GM18868 (cell line): Measurements from ENCODE around the gene CR1L.
"Not testable (repeated sequence)": the region's sequence is repeated elsewhere in the genome, so short reads cannot be mapped to it uniquely, and the experiment has no call there.

ENCODE experiments used
- ATAC-seq: cut with Tn5 transposase; IDR thresholded peaks from one replicate; pipeline ENCODE4 v1.9.1; 2021; ENCODE audit warnings: mild to moderate bottlenecking, moderate library complexity; ENCODE audit not compliant: unreplicated experiment

Gene CR1L

GRCh38 chr1:207644852-207645634 is at the start of gene CR1L:
CR1L (plus strand) TSS chr1:207645133; CDS start chr1:207645234, 101 bp downstream.
- ATAC-seq = peak; percentile 91

GRCh38 chr1:207603777-207604176 is 41.2 kb upstream of the CR1L start:
- no peak for ATAC-seq

GRCh38 chr1:207605444-207606361 is 39.2 kb upstream of the CR1L start:
- no peak for ATAC-seq

- no peak for ATAC-seq
Measured at GRCh38 chr1:207606362-207606755, 38.6 kb upstream of the CR1L start.

GRCh38 chr1:207612762-207613161 is 32.2 kb upstream of the CR1L start:
- no peak for ATAC-seq

- ATAC-seq = peak; percentile 91
Measured at GRCh38 chr1:207619871-207620542, 24.9 kb upstream of the CR1L start.

- ATAC-seq = no peak
Measured at GRCh38 chr1:207620543-207620893, 24.4 kb upstream of the CR1L start.

- not testable (repeated sequence) for ATAC-seq
Measured at GRCh38 chr1:207625504-207626071, 19.3 kb upstream of the CR1L start.

- ATAC-seq = no peak
Measured at GRCh38 chr1:207626972-207627337, 18.0 kb upstream of the CR1L start.

- ATAC-seq = no peak
Measured at GRCh38 chr1:207627496-207627895, 17.4 kb upstream of the CR1L start.

GRCh38 chr1:207628776-207629175 is 16.2 kb upstream of the CR1L start:
- ATAC-seq = no peak

- ATAC-seq = no peak
Measured at GRCh38 chr1:207631137-207631536, 13.8 kb upstream of the CR1L start.

GRCh38 chr1:207633226-207633625 is 11.7 kb upstream of the CR1L start:
- ATAC-seq = no peak

- ATAC-seq = not testable (repeated sequence)
Measured at GRCh38 chr1:207633699-207634289, 11.1 kb upstream of the CR1L start.

- ATAC-seq = not testable (repeated sequence)
Measured at GRCh38 chr1:207634293-207634692, 10.6 kb upstream of the CR1L start.

GRCh38 chr1:207635569-207636186 is 9.3 kb upstream of the CR1L start:
- ATAC-seq = not testable (repeated sequence)

- ATAC-seq = not testable (repeated sequence)
Measured at GRCh38 chr1:207638487-207639145, 6.3 kb upstream of the CR1L start.

- not testable (repeated sequence) for ATAC-seq
Measured at GRCh38 chr1:207639362-207639761, 5.6 kb upstream of the CR1L start.

GRCh38 chr1:207644166-207644851 is 624 bp upstream of the CR1L start:
- ATAC-seq = no peak
